ENCODE measurements around the gene IWS1.
A peak's percentile ranks its signal among the peaks of the same experiment; 100 is the strongest.
"Not testable (repeated sequence)": the region's sequence is repeated elsewhere in the genome, so short reads cannot be mapped to it uniquely, and the experiment has no call there.

IWS1 gene

DNA sequence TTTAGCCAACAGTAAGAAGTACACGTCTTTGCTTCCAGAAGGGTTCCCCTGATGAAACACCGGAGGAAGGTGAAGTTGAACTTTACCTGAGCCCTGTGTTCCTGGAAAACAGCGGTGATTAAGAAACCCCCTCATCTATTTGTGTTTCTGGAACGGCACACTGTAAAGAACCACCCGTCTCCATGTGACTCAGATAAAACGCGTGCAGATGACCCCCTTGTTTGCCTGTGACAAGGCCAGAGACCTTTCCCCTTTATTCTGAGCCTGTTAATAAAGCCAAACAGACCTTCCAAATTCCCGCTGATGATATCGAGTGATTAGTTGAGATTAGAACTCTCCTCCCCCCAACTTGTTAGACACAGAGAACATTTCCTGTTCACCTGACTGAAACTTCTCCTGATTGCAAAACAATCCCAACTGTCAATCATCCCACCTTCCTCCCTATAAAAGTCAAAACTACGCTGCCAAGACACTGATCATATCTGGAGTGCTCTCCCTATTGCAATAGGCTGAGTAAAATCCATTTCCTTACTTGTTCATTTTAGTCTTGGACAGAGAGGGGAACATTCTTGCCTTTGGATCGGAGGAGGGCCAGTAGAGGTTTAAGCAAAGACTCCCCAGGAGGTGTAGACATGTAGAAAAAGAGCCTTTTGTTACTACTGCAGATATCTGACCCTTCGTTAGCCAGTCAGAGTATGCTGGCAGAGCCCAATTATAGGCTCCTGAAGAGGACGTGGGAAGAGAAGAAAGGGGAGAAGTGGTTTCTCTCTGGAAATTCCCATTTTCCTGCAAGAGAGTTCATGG lies 914 bp upstream of the IWS1 start:
- DNase-seq, result peak in 1 of 2 experiments; percentile 16

DNA sequence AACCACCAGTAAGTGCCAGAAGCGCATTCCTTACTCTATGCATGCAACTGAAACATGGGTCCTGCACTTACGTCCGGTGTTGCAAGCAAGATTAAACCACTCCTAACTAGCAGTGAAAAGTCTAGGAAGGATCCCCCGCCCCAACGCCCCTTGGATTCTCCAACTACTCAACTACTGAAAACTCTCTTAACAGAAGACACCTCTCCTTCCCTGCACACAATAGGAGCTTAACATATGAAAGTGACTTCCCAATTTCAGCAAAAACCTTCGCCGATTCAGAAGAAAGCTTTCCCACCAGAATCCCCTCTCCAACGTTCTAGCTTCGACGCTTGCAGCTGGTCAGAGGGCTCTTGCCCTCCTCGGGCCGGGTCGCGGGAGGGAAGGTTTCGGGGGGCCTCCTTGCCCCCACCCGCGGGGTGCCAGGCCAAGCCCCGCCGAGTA lies 578 bp downstream of the IWS1 start:
- peak in 1 of 2 experiments; percentile 2 for DNase-seq

DNA sequence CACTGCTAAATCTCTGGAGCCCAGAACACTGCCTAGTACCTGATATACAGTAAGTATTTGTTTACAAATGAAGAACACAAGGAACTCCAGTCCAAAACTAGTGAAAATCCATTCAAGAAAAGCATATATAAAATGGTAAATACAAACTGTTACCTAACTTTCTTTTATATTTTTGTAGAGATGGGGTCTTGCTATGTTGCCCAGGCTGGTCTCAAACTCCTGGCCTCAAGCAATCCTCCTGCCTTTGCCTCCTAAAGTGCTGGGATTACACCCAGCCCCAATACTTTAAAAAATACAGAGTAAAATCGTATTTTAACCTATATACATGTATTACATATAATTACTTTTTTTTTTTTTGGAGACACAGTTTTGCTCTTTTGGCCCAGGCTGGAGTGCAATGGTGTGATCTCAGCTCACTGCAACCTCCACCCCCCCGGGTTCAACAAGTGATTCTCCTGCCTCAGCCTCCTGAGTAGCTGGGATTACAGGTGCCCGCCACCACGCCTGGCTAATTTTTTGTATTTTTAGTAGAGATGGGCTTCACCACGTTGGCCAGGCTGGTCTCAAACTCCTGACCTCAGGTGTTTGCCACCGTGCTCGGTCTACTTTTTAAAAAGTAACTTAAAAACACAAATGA lies 2.0 kb downstream of the IWS1 start:
- DNase-seq, result not testable (repeated sequence)

DNA sequence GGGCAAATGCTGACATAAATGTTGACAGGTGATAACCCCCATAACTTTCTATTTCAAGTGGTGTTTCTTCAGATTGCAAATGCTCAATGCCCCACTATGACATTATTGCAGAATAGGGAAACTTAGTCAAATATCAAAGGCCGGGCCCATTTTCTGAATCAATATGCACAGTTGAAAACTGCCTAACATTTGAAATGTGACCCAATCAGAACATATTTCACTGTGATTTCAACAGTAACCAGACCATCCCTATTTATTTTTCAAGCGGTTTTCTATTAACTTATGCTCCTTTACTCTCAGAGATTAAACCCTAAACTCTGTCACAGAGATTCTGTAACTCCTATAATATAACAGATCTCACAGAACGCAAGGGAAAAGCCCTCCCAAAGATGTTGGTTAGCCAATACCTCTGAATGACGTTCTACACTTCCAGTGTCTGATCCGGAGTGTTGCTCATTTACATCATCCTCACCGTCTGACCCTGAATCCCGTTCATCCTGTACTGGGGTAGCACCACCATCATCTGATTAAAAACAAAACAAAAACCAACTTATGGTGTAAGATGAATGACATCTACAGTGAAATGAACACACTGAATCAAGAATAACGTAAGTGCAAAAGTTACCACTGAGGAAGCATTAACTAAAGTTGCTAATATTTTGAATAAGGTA lies 2.9 kb downstream of the IWS1 start:
- DNase-seq, result no peak

- no peak for DNase-seq
Measured at GRCh38 chr2:127520424-127520823, 5.9 kb downstream of the IWS1 start.

- no peak for DNase-seq
Measured at GRCh38 chr2:127517465-127517864, 8.8 kb downstream of the IWS1 start.

DNA sequence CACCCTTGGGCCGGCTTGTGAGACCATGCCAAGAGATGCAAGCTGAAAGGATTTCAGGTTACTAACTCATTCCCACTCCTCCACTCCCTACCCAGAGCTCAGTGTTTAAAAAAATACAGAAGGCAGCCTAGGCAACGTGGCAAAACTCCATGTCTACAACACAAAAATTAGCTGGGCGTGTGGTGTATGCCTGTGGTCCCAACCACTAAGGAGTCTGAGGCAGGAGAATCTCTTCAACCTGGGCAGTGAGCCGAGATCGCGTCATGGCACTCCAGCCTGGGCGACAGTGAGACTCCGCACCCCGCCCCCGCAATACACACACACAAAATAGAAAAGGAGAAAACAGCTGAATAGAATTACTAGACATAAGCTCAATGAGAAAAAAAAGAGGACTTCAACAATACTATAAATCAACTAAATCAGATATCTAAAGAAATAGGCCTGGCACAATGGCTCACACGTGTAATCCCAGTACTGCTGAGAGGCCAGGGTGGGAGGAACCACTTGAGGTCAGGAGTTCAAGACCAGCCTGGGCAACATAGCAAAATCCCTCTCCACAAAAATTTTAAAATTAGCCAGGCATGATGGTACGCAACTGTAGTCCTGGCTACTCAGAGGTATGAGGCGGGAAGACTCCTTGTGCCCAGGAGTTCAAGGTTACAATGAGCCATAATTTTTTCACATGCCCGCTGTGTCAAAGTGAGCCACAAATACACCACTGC lies 10.1 kb downstream of the IWS1 start:
- no peak for DNase-seq

- no peak for DNase-seq
Measured at GRCh38 chr2:127515383-127515915, 10.8 kb downstream of the IWS1 start.

DNA sequence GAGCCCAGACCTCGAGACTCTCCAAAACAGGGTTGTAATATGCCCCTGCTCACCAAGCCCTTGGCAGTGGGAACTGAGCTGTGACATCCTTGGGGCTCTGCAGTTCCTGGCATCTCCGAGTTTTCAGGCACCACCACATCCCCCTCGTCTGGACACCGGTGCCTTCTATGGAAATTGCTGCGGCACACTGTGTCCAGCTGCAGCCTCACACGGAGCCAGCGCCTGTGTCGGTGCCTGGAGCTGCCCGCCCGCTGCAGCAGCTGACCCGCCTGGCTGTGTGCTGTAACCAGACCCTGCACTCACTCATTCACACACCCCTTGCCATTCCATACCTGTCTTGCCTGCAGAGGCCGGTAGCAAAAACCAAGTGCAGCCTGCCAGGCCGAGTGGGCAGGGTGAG lies 11.8 kb downstream of the IWS1 start:
- DNase-seq, result no peak

DNA sequence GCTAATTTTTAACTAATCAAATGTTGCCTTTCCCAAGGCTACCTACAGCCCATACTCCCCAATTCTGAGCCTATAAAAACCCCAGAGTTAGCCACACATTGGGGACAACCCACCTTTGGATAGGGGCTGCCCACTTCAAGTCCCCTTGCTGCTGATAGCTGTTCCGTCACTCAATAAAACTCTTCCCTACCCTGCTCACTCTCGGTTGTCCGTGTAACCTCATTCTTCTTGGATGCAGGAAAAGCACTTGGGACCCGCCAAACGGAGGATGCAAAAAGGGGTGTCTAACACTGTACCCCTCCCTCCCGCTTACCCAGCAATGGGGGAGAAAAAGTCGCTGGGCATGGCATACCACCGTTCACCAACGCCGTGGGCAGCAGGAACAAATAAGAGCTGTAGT lies 12.2 kb downstream of the IWS1 start:
- no peak for DNase-seq

GRCh38 chr2:127512362-127512761 lies 13.9 kb downstream of the IWS1 start:
- no peak for DNase-seq

GRCh38 chr2:127511917-127512316 lies 14.4 kb downstream of the IWS1 start:
- no peak for DNase-seq

GRCh38 chr2:127511090-127511695 lies 15.1 kb downstream of the IWS1 start:
- DNase-seq, result no peak

DNA sequence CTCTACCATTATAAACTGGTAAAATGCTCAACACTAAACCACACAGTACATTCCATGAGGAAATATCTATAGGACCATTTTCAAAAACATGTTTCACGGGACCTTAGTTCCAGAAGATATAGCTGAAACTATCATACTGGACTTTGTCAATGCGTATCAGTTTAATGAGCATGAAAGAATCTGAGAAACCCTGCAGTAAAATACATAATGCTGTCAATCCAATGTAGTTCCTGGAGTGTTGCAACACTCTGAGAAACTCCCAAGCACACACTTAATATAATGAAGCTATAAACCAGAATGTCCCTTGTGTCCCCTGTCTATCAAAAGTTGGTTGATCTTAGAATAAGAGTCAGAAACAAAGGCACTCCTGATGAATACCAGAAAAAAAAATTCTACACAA lies 16.2 kb downstream of the IWS1 start:
- DNase-seq, result no peak

GRCh38 chr2:127508631-127509034 lies 17.7 kb downstream of the IWS1 start:
- peak; percentile 59 to 74 for DNase-seq

DNA sequence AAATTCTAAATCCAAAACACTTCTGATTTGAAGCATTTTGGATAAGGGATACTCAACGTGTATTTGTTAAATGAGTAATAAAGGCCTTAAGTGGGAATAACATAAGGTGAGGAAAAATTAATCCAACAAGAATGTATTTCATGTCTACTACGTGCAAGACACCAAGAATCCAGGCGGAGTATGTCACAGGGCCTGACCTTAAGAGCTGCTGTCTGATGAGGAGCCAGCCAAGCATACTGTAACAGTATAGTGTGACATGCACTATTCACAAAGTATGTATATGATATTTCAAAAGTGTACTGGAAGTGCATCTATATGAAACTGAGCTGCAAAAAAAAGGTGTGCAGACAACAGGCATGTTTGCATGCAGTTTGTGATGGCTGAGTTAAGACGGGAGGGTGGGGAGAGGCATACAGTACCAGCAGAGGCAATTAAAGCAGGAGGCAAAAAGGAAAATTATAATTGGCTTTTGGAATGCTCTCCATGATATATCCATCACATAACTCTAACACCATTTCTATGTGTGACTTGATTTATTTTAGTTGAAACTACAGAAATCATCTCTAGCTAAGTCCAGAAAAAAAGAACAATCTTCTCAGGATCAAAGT lies 18.2 kb downstream of the IWS1 start:
- DNase-seq, result no peak

DNA sequence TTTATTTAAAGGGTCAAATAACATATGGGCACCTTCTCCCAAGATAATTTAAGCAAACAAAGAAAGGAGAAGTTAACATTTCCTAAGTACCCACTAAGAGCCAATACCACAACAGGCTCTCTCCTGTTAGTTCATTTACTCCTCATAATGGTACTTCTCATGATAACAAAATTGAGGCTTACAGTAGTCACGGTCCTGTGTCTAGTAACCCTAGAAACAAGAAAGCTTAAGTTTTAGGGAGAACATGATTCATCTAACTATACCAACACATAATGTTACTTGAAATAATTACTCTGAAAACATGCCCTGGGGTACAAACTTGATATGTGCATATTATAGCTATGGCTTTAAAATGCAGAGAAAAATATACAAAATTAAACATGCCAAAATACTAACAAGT lies 19.8 kb downstream of the IWS1 start:
- DNase-seq, result no peak

GRCh38 chr2:127504552-127505430 lies 21.5 kb downstream of the IWS1 start:
- DNase-seq, result no peak

GRCh38 chr2:127503491-127503890 lies 22.8 kb downstream of the IWS1 start:
- no peak for DNase-seq

GRCh38 chr2:127498386-127498785 lies 27.9 kb downstream of the IWS1 start:
- no peak for DNase-seq

DNA sequence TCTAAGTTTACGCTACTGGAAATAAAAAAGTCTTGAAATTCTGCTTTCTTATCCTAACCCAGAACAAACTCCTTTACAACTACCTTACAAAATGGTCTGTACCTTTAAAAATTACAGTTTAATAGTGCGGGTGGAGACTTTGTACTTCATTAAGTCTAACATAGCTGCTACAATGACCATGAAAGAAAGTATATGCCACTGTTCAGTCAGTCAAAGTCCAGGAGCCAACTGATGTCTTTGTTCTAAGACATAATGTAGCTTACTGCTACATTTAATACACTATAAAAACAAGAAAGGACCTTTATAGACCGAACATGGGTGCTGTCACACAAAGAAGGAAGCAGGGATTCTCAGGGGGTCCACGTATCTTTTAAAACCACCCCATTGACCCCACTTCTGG lies 36.0 kb downstream of the IWS1 start:
- DNase-seq, result no peak
